NCI-H146 treated with DMSO at 0.1 percent for 48 hours (cell line): Measurements from ENCODE around the gene FASN.

Source experiments
- DNase-seq: peaks from one replicate; lab custom pipeline; 2025; ENCODE audit not compliant: unreplicated experiment; lab: John Stamatoyannopoulos, UW

The FASN gene

DNA sequence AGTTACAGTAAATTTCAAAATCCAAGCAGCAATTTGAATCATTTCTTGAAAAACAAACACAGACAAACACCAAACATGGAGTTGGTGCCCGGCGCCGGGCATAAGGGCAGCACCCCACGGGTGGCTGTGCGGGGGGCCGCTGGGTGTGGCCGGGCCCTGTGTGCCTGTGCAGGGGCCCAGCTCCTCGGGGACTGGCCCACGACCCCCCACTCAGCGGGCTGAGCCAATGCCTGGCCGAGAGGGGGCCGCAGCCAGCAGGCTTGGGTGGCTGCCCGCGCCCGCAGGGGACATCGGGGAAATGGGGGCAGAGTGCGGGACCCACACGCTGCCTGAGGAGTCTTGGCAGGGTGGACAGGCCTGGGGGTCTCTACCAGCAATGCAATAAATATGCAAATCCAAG, 19.6 kb downstream of the FASN start:
- DNase-seq: no peak

DNA sequence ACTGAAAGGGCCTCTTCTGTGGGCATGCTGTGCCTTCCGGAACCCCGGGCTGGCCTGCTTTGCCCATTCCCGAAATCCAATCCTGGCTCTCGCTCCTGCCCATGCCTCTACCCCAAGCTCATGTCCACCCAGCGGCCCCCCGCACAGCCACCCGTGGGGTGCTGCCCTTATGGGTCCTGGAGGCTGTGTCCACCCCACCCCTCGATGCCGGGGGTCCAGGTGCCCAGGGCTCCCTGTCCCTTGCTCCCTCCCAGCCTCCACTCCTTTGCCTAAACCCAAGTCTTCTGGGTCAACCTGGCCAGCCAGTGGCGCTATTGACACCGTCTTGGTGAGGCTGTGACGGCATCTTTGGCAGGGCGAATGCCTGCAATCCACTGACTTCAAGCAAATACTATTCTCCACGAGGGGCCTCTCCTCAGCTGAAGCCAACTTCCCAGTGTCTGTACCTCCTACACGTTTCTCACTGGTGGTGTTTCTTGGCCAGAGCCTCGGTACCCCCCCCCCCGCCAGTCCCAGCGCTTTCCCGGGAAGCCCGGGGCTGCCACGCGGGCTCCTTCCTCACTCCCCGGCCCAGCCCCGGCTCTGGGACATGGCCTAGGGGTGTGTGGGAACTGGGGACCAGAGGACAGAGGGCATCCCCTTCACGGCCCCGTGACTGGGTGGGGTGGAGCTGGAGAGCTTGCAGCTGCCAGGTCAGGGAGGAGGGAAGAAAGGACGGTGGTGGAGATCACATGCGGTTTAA, 20.2 kb downstream of the FASN start:
- DNase-seq: no peak

DNA sequence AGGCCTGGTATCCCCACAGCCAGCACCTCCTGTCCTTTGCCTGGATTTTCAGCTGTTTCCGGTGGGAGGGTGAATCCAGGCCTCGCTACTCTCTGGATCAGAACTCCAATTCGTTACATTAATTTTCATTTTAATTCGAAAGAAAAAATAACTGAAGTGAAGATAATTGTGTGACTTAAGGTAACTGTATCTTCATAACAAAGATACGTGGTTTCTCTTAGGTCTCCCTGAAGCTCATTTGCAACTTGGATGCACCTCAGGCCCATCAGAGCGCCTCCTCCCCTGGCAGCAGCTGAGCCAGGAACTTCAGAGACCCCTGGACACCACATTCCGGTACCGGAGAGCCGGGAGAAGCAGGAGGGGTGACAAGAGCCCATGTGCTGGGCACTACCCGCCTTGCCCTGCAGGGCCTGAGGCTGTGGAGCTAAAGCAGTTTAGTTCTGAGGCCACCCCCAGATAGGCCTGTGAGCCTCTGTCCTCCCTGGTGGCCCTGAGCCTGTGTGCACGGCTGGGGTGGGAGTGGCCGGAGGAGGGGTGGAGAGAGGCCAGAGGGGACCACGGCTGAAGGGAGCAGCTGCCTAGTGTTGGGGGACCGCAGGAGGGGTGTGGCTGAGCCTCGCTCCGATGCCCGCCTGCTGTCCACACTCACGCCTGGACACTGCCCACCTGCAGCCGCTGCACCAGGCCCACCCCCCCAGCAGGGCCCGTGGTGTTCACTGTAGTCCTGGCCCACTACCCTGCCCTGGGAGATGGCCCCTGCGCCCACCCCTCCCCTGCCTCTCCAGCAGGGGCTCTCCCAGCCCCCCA, 21.0 kb downstream of the FASN start:
- no peak for DNase-seq

- no peak for DNase-seq
Observed at GRCh38 chr17:82076018-82076784, 21.8 kb downstream of the FASN start.

DNA sequence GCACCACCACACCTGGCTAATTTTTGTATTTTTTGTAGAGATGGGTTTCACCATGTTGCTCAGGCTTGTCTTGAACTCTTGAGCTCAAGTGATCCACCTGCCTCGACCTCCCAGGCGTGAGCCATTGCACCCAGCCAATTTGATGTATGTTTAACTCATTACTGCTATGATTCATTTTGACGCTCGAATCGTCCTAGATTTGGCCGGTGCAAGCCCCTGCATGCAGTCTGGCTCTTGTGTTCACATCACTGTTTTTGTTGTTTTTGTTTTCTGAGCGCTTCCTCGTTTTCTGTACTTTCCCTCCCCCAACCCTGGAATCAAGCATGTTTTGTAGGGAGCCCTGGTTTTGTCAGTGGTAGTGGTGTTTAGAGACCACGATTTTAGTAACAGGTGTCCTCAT, 24.6 kb downstream of the FASN start:
- no peak for DNase-seq

DNA sequence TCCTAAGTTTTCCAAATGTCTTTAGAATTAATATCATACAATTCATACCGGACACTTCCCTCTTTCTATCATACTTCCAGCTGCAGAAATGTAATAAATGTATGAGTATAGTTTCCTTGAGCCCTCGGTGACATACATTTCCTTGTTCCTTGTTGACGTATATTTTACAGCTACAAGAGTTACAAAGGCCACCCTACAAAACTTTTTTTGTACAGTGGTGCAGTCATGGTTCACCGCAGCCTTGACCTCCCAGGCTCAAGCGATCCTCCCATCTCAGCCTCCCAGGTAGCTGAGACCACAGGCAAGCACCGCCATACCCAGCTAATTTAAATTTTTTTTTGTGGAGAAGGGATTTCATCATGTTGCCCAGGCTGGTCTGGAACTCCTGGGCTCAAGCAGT, 25.2 kb downstream of the FASN start:
- DNase-seq: no peak

DNA sequence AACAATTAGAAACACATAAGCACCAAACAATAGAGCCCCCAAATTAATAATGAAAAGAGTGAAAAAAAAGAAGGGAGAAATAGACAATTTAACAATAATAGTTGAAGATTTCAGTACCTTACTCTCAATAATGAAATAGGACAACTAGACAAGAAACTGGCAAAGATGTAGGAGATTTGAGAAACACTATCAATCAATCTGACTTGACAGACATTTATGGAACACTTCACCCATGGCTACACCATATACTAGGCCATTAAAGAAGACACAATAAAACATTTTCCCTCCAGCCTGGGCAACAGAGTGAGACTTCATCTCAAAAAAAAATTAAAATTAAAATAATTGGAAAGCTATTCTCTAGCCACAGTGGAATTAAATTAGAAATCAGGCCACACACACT, 27.4 kb downstream of the FASN start:
- no peak for DNase-seq

- no peak for DNase-seq
Observed at GRCh38 chr17:82065638-82066303, 32.3 kb downstream of the FASN start, which contains the start of gene DUS1L. Gene DUS1L (minus strand): TSS chr17:82065804. CDS start chr17:82065059, 745 bp downstream.

- no peak for DNase-seq
Observed at GRCh38 chr17:82065193-82065637, 32.8 kb downstream of the FASN start.

- DNase-seq: peak; percentile 21
Observed at GRCh38 chr17:82064433-82065192, 33.4 kb downstream of the FASN start.

- DNase-seq: no peak
Observed at GRCh38 chr17:82063424-82064415, 34.3 kb downstream of the FASN start.

GRCh38 chr17:82062984-82063368, 35.1 kb downstream of the FASN start:
- no peak for DNase-seq

DNA sequence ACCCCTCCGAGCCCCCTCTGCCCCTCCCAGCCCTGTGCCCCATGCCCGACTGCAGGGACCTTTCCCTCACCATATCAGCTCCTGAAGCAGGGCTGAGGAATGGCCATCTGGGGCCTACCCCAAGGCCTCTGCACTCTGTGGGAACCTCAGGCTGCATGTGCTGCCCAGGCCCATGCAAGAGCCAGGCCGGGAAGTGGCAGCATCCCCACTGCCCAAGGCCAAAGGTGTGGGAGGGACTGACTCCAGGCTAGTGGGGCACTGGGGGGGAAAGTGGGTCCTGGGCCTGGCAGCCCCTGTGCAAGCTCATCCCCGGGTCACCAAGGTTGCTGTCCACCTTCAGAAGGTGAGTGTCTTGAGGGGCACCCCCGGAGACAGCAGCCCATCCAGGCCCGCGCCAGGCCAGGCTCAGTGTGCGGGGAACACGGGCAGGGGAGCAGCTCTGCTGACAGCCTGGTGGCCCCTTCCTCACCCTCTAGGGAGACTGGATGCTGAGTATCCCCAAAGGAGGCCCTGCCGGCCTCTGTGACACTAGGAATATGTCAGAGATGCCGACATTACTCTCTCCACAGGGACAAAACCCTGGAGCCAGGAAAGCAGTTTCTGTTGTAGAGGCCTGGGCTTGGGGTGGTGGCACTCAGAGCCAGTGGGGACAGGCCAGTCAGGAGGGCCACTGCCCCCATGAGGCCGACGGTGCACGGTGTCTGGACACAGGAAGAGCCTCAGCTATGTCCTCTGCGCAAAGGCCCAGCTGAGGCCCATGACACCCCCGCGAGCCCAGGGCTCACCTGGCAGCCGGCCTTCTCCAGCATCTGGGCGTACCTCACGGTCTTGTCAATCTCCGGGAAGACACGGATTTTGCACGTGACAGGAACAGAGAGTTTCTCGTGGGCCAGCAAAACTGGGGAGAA, 35.7 kb downstream of the FASN start:
- DNase-seq: no peak

GRCh38 chr17:82061047-82061925, 36.8 kb downstream of the FASN start:
- DNase-seq: no peak

DNA sequence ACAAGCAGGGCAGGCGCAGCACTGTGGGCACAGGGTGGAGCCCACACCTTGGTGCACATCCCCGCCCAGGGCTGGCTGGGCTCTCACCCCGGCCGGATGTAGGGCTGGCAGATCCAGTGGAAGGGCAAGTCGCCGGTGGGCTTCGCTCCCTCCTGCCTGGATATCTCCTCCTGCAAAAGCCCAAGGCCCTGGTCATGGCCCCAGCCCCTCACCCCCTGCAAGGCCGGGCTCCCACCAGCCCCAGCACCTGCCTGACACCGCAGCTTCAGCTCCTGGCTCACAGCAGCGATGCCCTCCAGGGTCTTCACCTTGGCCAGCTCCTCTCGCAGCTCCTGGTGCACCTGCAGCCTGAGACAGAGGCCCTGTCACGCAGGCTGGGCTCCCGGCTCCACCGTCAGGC, 37.4 kb downstream of the FASN start:
- DNase-seq: no peak

GRCh38 chr17:82060001-82060380, 38.0 kb downstream of the FASN start:
- DNase-seq: no peak
